Measurements from ENCODE around the gene NLK.
A peak's percentile ranks its signal among the peaks of the same experiment; 100 is the strongest.

The NLK gene

DNA sequence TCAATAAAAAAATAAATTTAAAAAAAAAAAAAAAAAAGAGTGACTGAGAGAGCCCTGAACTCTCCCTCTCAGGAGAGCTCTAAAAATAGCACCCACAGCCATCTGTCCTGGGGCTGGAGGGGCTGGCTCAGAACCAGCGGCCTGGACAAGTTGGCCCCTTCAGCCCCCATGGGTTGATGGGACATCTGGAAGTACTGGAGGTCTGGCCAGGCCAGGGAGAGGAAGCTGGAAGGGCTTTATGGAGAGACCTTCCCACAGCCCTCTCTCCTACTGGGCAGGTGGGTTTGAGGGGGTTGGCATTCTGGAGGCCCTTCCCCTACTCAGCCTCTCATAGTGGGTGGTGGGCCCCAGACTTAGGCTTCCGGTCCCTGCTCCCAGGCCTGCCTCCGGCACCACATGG lies 182.8 kb downstream of the NLK start:
- TF ChIP-seq, protein P1, sequence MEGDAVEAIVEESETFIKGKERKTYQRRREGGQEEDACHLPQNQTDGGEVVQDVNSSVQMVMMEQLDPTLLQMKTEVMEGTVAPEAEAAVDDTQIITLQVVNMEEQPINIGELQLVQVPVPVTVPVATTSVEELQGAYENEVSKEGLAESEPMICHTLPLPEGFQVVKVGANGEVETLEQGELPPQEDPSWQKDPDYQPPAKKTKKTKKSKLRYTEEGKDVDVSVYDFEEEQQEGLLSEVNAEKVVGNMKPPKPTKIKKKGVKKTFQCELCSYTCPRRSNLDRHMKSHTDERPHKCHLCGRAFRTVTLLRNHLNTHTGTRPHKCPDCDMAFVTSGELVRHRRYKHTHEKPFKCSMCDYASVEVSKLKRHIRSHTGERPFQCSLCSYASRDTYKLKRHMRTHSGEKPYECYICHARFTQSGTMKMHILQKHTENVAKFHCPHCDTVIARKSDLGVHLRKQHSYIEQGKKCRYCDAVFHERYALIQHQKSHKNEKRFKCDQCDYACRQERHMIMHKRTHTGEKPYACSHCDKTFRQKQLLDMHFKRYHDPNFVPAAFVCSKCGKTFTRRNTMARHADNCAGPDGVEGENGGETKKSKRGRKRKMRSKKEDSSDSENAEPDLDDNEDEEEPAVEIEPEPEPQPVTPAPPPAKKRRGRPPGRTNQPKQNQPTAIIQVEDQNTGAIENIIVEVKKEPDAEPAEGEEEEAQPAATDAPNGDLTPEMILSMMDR (IDR thresholded peaks at IDR 0.05; ENCODE audit: low read depth, low read length), result no peak
- DNase-seq (ENCODE audit: low read depth in 2 of 2), result no peak
- H3K4me3 ChIP-seq (replicated peaks in 1 of 2; ENCODE audit: low read depth in 2 of 2, low read length in 2 of 2), result no peak overlapping the region

DNA sequence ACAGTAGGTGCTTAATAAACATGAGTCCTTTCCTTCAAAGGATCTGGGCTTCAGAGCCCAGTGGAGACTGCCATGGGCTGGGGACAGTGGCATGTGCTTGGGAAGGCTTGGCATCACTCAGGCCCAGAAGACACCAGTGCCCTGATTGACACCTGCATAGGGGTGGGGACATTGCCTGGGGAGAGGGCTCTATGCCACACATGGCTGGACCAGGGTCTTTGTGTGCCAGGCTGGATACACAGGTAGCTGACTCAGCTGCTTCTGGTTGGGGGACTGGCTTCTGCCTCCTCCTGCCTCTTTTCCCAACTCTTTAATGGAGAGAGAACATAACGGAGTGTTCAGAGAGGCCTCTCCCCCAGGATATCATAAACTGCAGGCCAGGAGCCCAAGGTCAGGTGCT lies 183.4 kb downstream of the NLK start:
- TF ChIP-seq, protein P1 (IDR thresholded peaks at IDR 0.05; ENCODE audit: low read depth, low read length), result no peak
- DNase-seq (ENCODE audit: low read depth in 2 of 2), result no peak
- H3K4me3 ChIP-seq (replicated peaks in 1 of 2; ENCODE audit: low read depth in 2 of 2, low read length in 2 of 2), result no peak overlapping the region

DNA sequence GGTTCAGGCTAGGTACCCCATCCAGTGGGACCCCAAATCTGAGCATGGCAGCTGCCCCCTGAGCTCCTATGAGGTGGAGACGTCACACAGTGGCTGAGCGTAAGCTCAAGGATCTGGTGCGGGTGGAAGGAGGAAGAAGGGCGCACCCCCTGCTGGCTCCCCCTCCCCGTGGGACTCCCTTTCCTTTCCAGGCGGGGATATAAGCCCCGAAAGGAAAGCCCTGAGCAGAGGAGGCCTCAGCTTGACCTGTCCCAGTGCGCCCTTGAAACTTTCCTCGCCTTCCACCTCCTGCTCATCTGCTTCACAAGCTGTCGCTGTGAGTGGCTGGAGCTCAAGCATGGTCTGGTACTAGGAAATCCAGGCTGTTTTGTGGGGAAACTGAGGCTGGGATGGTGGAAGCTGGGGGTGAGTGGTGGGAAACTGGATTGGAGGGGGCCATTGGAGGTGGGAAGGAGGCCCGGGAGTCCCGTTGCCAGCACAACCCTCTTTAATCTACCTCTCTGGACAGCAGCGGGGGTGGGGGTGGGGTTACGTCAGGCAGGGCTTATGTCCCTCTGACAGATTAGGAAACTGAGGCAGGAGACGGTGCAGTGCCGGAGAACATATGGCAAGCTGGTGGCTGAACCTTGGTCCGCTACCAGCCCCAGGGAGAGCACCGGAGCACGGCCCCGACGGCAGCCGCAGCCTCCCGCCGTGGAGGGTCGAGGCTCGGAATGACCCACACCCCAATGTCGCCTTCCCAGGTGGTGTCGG lies 184.3 kb downstream of the NLK start:
- no peak for DNase-seq (ENCODE audit: low read depth in 2 of 2)
- H3K4me3 ChIP-seq (replicated peaks in 1 of 2; ENCODE audit: low read depth in 2 of 2, low read length in 2 of 2), result no peak overlapping the region
- TF ChIP-seq, protein P1 (IDR thresholded peaks at IDR 0.05; ENCODE audit: low read depth, low read length), result no peak

DNA sequence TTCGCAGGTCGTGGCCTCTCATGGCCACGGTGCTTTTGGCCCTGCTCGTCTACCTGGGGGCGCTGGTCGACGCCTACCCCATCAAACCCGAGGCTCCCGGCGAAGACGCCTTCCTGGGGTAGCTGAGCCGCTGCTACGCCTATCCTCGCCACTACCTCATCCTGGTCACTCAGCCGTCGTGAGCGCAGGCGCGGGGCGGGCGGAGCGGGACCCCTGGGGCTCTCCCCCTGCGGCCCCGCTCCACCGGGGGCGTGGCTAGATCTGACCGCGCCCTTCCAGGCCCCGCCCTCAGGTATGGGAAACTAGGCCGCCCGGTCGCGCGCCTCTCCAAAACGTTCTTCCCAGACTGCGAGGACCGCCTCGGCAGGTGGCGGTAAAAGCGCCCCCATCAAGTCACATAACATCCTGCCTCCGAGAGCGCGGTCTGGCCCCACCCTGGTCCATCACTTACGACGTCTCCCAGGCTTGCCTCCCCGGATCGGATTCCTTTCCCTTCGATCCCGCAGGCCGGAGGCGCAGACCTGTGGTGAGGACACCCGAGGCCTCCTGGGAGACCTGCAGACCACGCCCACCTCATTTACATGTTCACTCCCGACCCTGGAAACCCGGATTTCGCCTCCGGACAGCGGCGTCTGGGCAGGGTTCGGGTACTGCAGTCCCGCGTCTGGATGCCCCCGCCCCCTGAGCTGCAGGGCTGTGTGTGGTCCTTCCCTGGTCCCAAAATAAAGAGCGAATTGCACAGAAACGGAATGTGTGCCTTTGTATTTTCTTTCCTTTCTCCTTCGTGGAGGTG lies 185.0 kb downstream of the NLK start:
- TF ChIP-seq, protein P1 (IDR thresholded peaks at IDR 0.05; ENCODE audit: low read depth, low read length), result no peak
- peak; percentile 16 to 27 for DNase-seq (ENCODE audit: low read depth in 2 of 2)
- peak overlapping the region; percentile 32 to 34 for H3K4me3 ChIP-seq (replicated peaks in 1 of 2; ENCODE audit: low read depth in 2 of 2, low read length in 2 of 2)

DNA sequence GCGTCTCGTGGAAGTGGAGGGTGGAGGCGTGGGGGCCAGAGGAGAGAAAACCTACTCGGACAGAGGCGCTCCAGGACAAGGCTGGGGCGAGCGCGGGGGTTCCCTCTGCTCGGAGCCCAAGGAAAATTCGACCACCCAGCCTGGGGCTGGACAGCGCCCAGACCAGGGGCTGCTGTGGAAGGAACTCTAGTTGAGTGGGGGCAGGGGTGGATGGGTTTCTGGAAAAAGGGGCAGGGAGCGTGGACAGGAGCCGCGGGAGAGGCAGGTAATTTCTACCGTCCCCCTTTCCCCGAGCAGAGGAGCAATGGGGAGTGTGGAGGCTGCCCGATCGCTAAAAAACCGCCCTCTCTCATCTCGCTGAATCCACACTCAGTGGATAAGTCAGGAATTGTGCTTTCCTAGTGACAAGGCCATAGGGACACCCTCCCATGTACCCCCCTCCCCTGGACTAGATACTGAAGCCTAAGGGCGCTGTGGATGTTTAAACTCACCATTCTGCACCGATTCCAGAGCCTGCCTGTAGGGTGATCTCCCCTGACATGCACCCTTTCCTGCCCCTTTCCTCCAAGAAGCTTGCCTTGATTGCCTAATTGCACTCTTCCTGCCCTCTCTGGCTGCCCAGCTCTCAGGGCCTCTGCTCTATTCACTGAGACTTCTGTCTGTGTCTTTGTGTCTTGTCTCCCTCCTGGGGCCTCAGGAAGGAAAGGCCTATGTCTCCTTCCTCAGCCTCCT lies 185.8 kb downstream of the NLK start:
- TF ChIP-seq, protein P1 (IDR thresholded peaks at IDR 0.05; ENCODE audit: low read depth, low read length), result peak; percentile 29
- DNase-seq (ENCODE audit: low read depth in 2 of 2), result no peak
- H3K4me3 ChIP-seq (replicated peaks in 1 of 2; ENCODE audit: low read depth in 2 of 2, low read length in 2 of 2), result peak overlapping the region; percentile 32 to 34

DNA sequence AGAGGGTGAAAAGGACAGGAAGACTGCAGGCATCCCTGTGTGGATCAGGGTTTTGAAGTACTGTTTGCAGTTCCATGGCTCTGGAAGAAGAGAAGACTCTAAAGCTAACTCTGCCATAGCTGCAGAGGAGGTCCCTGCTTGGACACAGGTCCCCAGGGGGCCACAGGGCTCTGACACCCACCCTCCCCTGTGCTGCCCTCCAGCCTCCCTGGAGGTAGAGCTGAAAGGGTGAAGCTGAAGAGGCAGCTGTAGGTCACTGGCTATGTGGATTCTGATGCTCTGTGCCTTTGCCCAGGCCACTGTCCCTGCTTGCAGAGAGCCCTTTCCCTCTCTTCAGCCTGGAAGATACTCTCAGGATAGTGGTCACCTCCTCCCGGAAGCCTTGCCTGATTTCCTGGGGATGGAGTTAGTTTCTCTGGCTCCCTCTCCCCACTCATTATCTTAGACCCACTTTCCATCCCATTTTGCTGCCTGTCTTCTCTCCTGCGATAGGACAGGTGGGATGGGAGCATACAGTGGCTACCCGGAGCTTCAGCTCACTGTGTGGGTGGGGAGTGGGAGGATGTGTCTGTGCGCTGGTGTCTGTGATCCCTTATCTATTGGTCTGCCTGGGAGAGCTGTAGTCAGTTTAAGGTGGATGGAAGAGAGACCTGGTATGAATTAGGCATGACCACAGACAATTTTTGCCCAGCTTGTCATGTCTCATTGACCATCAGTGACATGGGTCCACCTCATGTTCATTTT lies 186.7 kb downstream of the NLK start:
- DNase-seq (ENCODE audit: low read depth in 2 of 2), result no peak
- TF ChIP-seq, protein P1 (IDR thresholded peaks at IDR 0.05; ENCODE audit: low read depth, low read length), result no peak
- no peak overlapping the region for H3K4me3 ChIP-seq (replicated peaks in 1 of 2; ENCODE audit: low read depth in 2 of 2, low read length in 2 of 2)

Measured in cardiac fibroblast (primary cell).